Measurements from ENCODE around the gene ARNT2. TPM values are rescaled to one million over a fixed set of nuclear protein-coding genes. Genes with fewer than 3 reads are reported as not detected.

ARNT2 gene
- total RNA-seq, 1 experiment from 2014 or later, result 7.0 TPM

- TF ChIP-seq USF2 (CRISPR knock-in tag; IDR thresholded peaks at IDR 0.05), result no peak
- no peak for TF ChIP-seq CREB1 (CRISPR knock-in tag; IDR thresholded peaks at IDR 0.05)
- TF ChIP-seq ZNF416 (CRISPR knock-in tag; IDR thresholded peaks at IDR 0.05), result no peak
- TF ChIP-seq ZNF317 (CRISPR knock-in tag; IDR thresholded peaks at IDR 0.05; ENCODE audit: borderline replicate concordance, low read depth), result no peak
These were observed 122.6 kb downstream of the ARNT2 start (continued) for GRCh38 chr15:80526556-80527340.

- H3K9me3 Mint-ChIP-seq, result peaks cover 5% of the 10 kb centered on the region
- H3K4me3 Mint-ChIP-seq, result no peak overlapping the region
- H3K36me3 Mint-ChIP-seq, result no peaks in the 10 kb centered on the region
- TF ChIP-seq TEAD4 (CRISPR knock-in tag; IDR thresholded peaks at IDR 0.05) (no peak), ETV6 (CRISPR knock-in tag; IDR thresholded peaks at IDR 0.05) (no peak), USF2 (CRISPR knock-in tag; IDR thresholded peaks at IDR 0.05) (no peak), CDX4 (CRISPR knock-in tag; IDR thresholded peaks at IDR 0.05; ENCODE audit: borderline replicate concordance) (no peak)
- CTCF ChIA-PET, result interaction anchor here (0.9 kb wide), 1 partner anchor 14 kb away, joined by 4 read pairs; no protein-coding TSS in a partner anchor
- no peaks in the 10 kb centered on the region for H3K4me1 Mint-ChIP-seq
- no peak for ATAC-seq
- no peak overlapping the region for H3K27ac Mint-ChIP-seq
- DNase-seq (ENCODE audit: low spot score), result no peak
- H3K27me3 Mint-ChIP-seq (ENCODE audit: low read depth), result no peaks in the 10 kb centered on the region
- POLR2A ChIA-PET, result no interaction called here
These were observed 123.2 kb downstream of the ARNT2 start for GRCh38 chr15:80527406-80527805.

GRCh38 chr15:80527961-80528360, 123.8 kb downstream of the ARNT2 start:
- Mint-ChIP-seq H3K4me1 (no peaks in the 10 kb centered on the region), H3K36me3 (peaks cover 4% of the 10 kb centered on the region)

More at GRCh38 chr15:80527961-80528360, 123.8 kb downstream of the ARNT2 start:
- ChIA-PET POLR2A (no interaction called here), CTCF (no interaction called here)
- TF ChIP-seq FOXP4 (CRISPR knock-in tag; IDR thresholded peaks at IDR 0.05), result no peak
- no peak for TF ChIP-seq USF2 (CRISPR knock-in tag; IDR thresholded peaks at IDR 0.05)
- no peak for TF ChIP-seq AR (CRISPR knock-in tag; IDR thresholded peaks at IDR 0.05)
- TF ChIP-seq ZNF281 (CRISPR knock-in tag; IDR thresholded peaks at IDR 0.05), result no peak
- Mint-ChIP-seq H3K4me3 (no peak overlapping the region), H3K27me3 (ENCODE audit: low read depth) (no peaks in the 10 kb centered on the region; the same call in 1 of the 2 replicates), H3K27ac (no peak overlapping the region), H3K9me3 (peaks cover 10% of the 10 kb centered on the region)
- no peak for DNase-seq (ENCODE audit: low spot score)
- no peak for ATAC-seq
